NB4 (cell line): ENCODE results near the gene DNMBP.
"Not testable (repeated sequence)": the region's sequence is repeated elsewhere in the genome, so short reads cannot be mapped to it uniquely, and the experiment has no call there.

Experiments
- DNase-seq: peaks from one replicate; pipeline ENCODE4 v3.0.0; 2010; ENCODE audit warnings: low read depth
- H3K4me3 ChIP-seq: one replicate; pipeline ENCODE4 v1.5.1; 2011; ENCODE audit warnings: mild to moderate bottlenecking, low read depth, low read length, moderate library complexity
- MAX ChIP-seq: IDR thresholded peaks from 2 replicates; pipeline ENCODE4 v1.6.1; 2011; ENCODE audit warnings: low read depth, low read length
- MYC ChIP-seq: IDR thresholded peaks from 2 replicates; pipeline ENCODE4 v1.6.1; 2011; ENCODE audit warnings: low read depth, low read length
- POLR2A ChIP-seq: IDR thresholded peaks from 2 replicates; pipeline ENCODE4 v1.6.1; 2011; ENCODE audit warnings: mild to moderate bottlenecking; ENCODE audit not compliant: insufficient read length; ENCODE audit errors: extremely low read depth
- TF ChIP-seq, protein P1 (sequence below): IDR thresholded peaks from one replicate; pipeline ENCODE4 v1.5.1; 2012; ENCODE audit warnings: low read depth, low read length

DNMBP gene

DNA sequence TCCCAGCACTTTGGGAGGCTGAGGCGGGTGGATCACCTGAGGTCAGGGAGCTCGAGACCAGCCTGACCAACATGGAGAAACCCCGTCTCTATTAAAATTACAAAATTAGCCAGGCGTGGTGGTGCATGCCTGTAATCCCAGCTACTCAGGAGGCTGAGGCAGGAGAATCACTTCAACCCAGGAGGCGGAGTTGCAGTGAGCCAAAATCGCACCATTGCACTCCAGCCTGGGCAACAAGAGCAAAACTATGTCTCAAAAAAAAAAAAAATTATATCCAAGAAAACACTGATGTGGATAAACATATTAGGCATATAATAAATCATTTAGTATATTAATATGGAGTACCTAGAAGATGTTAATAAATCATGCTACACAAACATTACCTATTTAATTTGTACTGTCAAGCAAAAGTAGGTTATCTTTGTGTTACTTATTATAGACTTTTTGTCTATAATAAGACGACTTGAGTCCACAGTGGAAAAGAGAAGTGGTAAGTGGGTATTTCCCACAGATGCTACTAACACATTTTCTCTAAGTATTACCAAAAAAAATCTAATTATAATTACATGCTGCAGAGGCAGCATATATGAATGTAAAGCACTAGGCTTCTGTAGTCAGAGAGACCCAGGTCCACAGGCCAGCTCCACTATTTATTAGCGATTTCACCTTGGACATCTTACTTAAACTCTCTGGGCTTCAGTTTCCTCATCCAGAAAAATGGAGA is 34.5 kb downstream of the DNMBP start:
- TF ChIP-seq, protein P1, sequence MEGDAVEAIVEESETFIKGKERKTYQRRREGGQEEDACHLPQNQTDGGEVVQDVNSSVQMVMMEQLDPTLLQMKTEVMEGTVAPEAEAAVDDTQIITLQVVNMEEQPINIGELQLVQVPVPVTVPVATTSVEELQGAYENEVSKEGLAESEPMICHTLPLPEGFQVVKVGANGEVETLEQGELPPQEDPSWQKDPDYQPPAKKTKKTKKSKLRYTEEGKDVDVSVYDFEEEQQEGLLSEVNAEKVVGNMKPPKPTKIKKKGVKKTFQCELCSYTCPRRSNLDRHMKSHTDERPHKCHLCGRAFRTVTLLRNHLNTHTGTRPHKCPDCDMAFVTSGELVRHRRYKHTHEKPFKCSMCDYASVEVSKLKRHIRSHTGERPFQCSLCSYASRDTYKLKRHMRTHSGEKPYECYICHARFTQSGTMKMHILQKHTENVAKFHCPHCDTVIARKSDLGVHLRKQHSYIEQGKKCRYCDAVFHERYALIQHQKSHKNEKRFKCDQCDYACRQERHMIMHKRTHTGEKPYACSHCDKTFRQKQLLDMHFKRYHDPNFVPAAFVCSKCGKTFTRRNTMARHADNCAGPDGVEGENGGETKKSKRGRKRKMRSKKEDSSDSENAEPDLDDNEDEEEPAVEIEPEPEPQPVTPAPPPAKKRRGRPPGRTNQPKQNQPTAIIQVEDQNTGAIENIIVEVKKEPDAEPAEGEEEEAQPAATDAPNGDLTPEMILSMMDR: no peak
- no peak for DNase-seq
- H3K4me3 ChIP-seq: no peak overlapping the region

- TF ChIP-seq POLR2A (no peak), MYC (no peak), MAX (no peak)
- TF ChIP-seq, protein P1: no peak
- no peak overlapping the region for H3K4me3 ChIP-seq
- no peak for DNase-seq
Observed at GRCh38 chr10:99973190-99973589, 36.6 kb downstream of the DNMBP start.

- TF ChIP-seq MYC: no peak
- TF ChIP-seq MAX: no peak
- no peak for TF ChIP-seq POLR2A
- TF ChIP-seq, protein P1: no peak
- no peak overlapping the region for H3K4me3 ChIP-seq
- DNase-seq: no peak
Observed at GRCh38 chr10:99967961-99968360, 41.8 kb downstream of the DNMBP start.

DNA sequence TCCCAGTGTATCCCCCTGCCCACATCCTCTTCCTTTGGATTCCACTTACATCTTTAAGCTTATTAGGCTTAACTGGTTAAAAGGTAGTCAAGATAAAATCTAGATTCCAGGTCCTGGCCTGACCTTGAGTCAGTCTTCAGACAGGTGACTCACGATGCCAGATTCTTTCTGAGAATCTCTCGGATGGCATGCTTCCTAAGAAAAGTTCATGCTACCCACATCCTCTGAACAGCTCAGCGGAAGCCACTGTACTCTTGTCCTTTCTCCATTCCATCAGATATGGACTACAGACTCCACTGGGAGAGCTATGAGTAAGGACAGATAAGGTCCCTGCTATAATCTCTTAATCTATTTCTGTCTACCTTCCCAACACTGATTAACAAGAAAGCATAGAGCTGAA is 43.4 kb downstream of the DNMBP start:
- no peak for DNase-seq
- H3K4me3 ChIP-seq: no peak overlapping the region
- TF ChIP-seq POLR2A: no peak
- no peak for TF ChIP-seq MYC
- TF ChIP-seq, protein P1: no peak
- TF ChIP-seq MAX: no peak

DNA sequence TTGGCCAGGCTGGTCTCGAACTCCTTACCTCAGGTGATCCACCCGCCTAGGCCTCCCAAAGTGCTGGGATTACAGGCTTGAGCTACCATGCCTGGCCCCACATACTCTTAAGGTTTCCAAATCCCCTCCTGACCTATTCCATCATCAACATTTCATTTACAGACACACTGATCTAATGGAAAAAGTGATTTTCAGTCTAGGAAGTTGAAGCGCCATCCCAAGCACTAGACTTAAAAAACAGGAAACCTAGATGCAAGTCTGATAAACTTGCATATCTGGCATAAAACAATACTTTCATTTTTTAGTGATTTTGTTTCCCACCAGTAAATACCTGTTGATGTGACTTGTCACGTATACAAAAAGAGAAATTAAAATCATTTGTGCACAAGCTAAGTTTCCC is 44.0 kb downstream of the DNMBP start:
- TF ChIP-seq MAX: no peak
- no peak for DNase-seq
- no peak overlapping the region for H3K4me3 ChIP-seq

- no peak for TF ChIP-seq POLR2A
- TF ChIP-seq, protein P1: no peak
- TF ChIP-seq MYC: no peak
- no peak for TF ChIP-seq MAX
- DNase-seq: no peak
- H3K4me3 ChIP-seq: no peak overlapping the region
Observed at GRCh38 chr10:99964791-99965190, 45.0 kb downstream of the DNMBP start.

DNA sequence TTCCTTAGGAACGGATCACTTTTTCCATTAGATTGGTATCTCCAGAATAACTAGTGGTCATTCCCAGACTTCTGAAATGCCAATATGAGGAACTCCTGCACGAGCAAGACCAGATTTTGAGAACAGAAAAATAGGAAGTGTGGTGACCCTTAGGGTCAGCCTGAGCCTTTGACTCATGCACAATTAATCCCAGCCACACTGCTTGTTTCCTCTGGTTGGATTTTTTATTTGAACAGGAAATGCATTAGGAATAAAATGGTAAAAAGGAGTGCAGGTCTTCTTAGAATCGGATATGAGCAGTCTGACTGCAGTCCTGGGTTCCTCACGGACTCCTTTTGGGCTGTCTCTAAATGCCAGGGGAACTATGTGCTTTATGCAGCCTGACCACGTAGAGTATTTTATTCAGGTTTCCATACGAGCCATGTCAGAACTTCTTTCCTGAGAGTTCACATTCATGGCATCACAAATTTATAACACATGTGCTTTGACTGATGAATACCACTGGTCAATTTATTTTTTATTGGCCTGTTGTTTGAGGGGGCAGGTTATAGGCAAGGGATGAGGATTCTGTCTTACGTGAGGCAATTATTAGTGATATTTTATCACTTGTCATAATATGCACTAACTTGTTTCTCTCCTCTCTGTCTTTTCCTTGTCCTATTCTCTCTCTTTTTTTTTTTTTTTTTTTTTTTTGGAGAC is 46.1 kb downstream of the DNMBP start:
- not testable (repeated sequence) for H3K4me3 ChIP-seq, DNase-seq
